Sigmoid colon (tissue), 7 donors: ENCODE data around the gene ELOA. TPM values are rescaled to one million over a fixed set of nuclear protein-coding genes. Genes with fewer than 3 reads are reported as not detected.

Experiments
- DNase-seq: peaks from one replicate; pipeline ENCODE4 v3.0.0-alpha.2; 2019
- H3K27ac ChIP-seq, 4 donors: fragments of 200-600 bp; sonication (generic); one replicate each; pipeline ENCODE4 v1.5.1; 2016 to 2019; ENCODE audit warnings: mild to moderate bottlenecking in 1 of 4
- H3K27me3 ChIP-seq, 3 donors: fragments of 200-600 bp; sonication (generic); one replicate each; pipeline ENCODE4 v1.5.1; 2019; ENCODE audit warnings: mild to moderate bottlenecking in 1 of 3
- H3K36me3 ChIP-seq, 4 donors: fragments of 200-600 bp; sonication (generic); one replicate each; pipeline ENCODE4 v1.5.1; 2016 to 2019
- H3K4me1 ChIP-seq, 4 donors: fragments of 200-600 bp; sonication (generic); one replicate each; pipeline ENCODE4 v1.5.1; 2017 to 2019
- H3K4me3 ChIP-seq, 4 donors: fragments of 200-600 bp; sonication (generic); one replicate each; pipeline ENCODE4 v1.5.1; 2017 to 2019; ENCODE audit warnings: mild to moderate bottlenecking in 2 of 4, moderate library complexity in 1 of 4
- H3K9me3 ChIP-seq, 4 donors: fragments of 200-600 bp in 3 of 4; sonication (generic) in 3 of 4; one replicate each; pipeline versions ENCODE4 v1.5.1 to v1.6.1; 2013 to 2019
- CTCF ChIP-seq, 4 experiments: fragments of 450-650 bp in 3 of 4; fragments of 200-600 bp in 1 of 4; IDR thresholded peaks; one replicate each; pipeline ENCODE4 v1.5.1; 2016 to 2019; ENCODE audit warnings: antibody characterized with exemption in 4 of 4, mild to moderate bottlenecking in 3 of 4, moderate library complexity in 2 of 4
- EP300 ChIP-seq, 4 donors: sonication (generic); formaldehyde crosslinking; IDR thresholded peaks; one replicate each; pipeline ENCODE4 v1.6.1; 2017; ENCODE audit warnings: antibody characterized with exemption in 4 of 4
- POLR2A ChIP-seq, 2 donors: fragments of 450-650 bp; IDR thresholded peaks; one replicate each; pipeline ENCODE4 v1.6.1; 2016; ENCODE audit warnings: antibody characterized with exemption in 2 of 2, mild to moderate bottlenecking in 2 of 2, moderate library complexity in 2 of 2
- POLR2AphosphoS5 ChIP-seq, 4 donors: sonication (generic); formaldehyde crosslinking; IDR thresholded peaks; one replicate each; pipeline ENCODE4 v1.6.1; 2017; ENCODE audit warnings: antibody characterized with exemption in 4 of 4
- WGBS, 2 donors: extraction: QIAGEN DNeasy Blood & Tissue Kit; methylation state at CpG; one replicate each; pipeline ENCODE4 v1.1.7; 2013; 5-methylcytosine and 5-hydroxymethylcytosine counted together
- intact Hi-C: fragments of 100-400 bp; cut with DNase I; formaldehyde crosslinking; loops from one replicate; pipeline ENCODE4 v1.15.1; 2023
- polyA plus RNA-seq, 3 donors: library from polyadenylated mRNA; stranded (reverse); fragments of 200-250 nt; gene quantifications; one replicate each; pipeline ENCODE4 v1.2.3, GENCODE V29; 2013
- total RNA-seq, 4 donors: library from RNA; depleted of rRNA; stranded (reverse); fragments of >200 nt; gene quantifications; one replicate each; pipeline ENCODE4 v1.1.0, GENCODE V29; 2016
- donor health status: healthy with polysubstance abuse.
- donor health status: Bipolar disorder and iron deficiency.
- donor health status: healthy.

ELOA gene
- total and polyA plus RNA-seq, 7 donors, result 12.3 to 29.9 (median 25.7) TPM

GRCh38 chr1:23701996-23702395 is 41.3 kb upstream of the ELOA start:
- Histone ChIP-seq H3K27ac (no peak overlapping the region), H3K9me3 (no peaks in the 10 kb centered on the region), H3K4me3 (no peak overlapping the region), H3K27me3 (no peaks in the 10 kb centered on the region), H3K36me3 (peaks cover 4 to 82% (median 15%) of the 10 kb centered on the region in 4 donors), H3K4me1 (peaks cover 0 to 5% (median 2%) of the 10 kb centered on the region in 4 donors)
- TF ChIP-seq EP300 (IDR thresholded peaks at IDR 0.05) (no peak), CTCF (IDR thresholded peaks at IDR 0.05) (no peak), POLR2AphosphoS5 (IDR thresholded peaks at IDR 0.05) (no peak), POLR2A (IDR thresholded peaks at IDR 0.05) (no peak)
- WGBS, 2 donors, result 83 to 88% methylated on average over 5 of the region's 5 CpGs
- intact Hi-C loops, result no loop called here
- no peak for DNase-seq

- no peak overlapping the region for H3K27ac ChIP-seq
- WGBS, 2 donors, result 33 to 72% methylated on average over 6 of the region's 6 CpGs
Observed at GRCh38 chr1:23704834-23705495, 38.3 kb upstream of the ELOA start.

GRCh38 chr1:23709229-23709628 is 34.0 kb upstream of the ELOA start:
- 92 to 94% methylated on average over 4 of the region's 4 CpGs for WGBS, 2 donors
- TF ChIP-seq EP300 (IDR thresholded peaks at IDR 0.05) (no peak), CTCF (IDR thresholded peaks at IDR 0.05) (no peak), POLR2A (IDR thresholded peaks at IDR 0.05) (no peak)
- intact Hi-C loops, result no loop called here
- Histone ChIP-seq H3K4me1 (no peaks in the 10 kb centered on the region), H3K27ac (no peak overlapping the region), H3K27me3 (no peaks in the 10 kb centered on the region), H3K36me3 (peaks cover 0 to 16% (median 0%) of the 10 kb centered on the region in 4 donors), H3K9me3 (no peaks in the 10 kb centered on the region), H3K4me3 (no peak overlapping the region)
- DNase-seq, result no peak

More at GRCh38 chr1:23704834-23705495, 38.3 kb upstream of the ELOA start:
- H3K4me3 ChIP-seq, result no peak overlapping the region
- DNase-seq, result no peak
- TF ChIP-seq POLR2A (IDR thresholded peaks at IDR 0.05), result no peak
- TF ChIP-seq EP300 (IDR thresholded peaks at IDR 0.05), result no peak
- TF ChIP-seq CTCF (IDR thresholded peaks at IDR 0.05), result no peak
- TF ChIP-seq POLR2AphosphoS5 (IDR thresholded peaks at IDR 0.05), result no peak
- H3K27me3 ChIP-seq, result no peaks in the 10 kb centered on the region
- intact Hi-C loops, result no loop called here
- H3K9me3 ChIP-seq, result no peaks in the 10 kb centered on the region
- no peaks in the 10 kb centered on the region for H3K4me1 ChIP-seq
- peaks cover 0 to 53% (median 8%) of the 10 kb centered on the region in 4 donors for H3K36me3 ChIP-seq

GRCh38 chr1:23718482-23718881 is 24.8 kb upstream of the ELOA start:
- Histone ChIP-seq H3K4me1 (peaks cover 0 to 9% (median 0%) of the 10 kb centered on the region in 4 donors), H3K27ac (no peak overlapping the region), H3K9me3 (no peaks in the 10 kb centered on the region), H3K36me3 (no peaks in the 10 kb centered on the region), H3K4me3 (no peak overlapping the region), H3K27me3 (no peaks in the 10 kb centered on the region)
- WGBS, 2 donors, result 79 to 80% methylated on average over 3 of the region's 3 CpGs
- intact Hi-C loops, result no loop called here
- DNase-seq, result no peak
- no peak for TF ChIP-seq POLR2A (IDR thresholded peaks at IDR 0.05)

GRCh38 chr1:23719162-23719820 is 24.0 kb upstream of the ELOA start:
- 84 to 85% methylated on average over 3 of the region's 3 CpGs for WGBS, 2 donors
- H3K27me3 ChIP-seq, result no peaks in the 10 kb centered on the region
- no peak for DNase-seq
- no peak for TF ChIP-seq POLR2AphosphoS5 (IDR thresholded peaks at IDR 0.05)
- TF ChIP-seq POLR2A (IDR thresholded peaks at IDR 0.05), result no peak
- TF ChIP-seq EP300 (IDR thresholded peaks at IDR 0.05), result no peak
- TF ChIP-seq CTCF (IDR thresholded peaks at IDR 0.05), result no peak
- no peak overlapping the region for H3K4me3 ChIP-seq
- peaks cover 0 to 9% (median 0%) of the 10 kb centered on the region in 4 donors for H3K4me1 ChIP-seq
- no peaks in the 10 kb centered on the region for H3K36me3 ChIP-seq
- no peaks in the 10 kb centered on the region for H3K9me3 ChIP-seq
- no peak overlapping the region for H3K27ac ChIP-seq
- intact Hi-C loops, result no loop called here
